GM12892 (cell line): ENCODE data around the gene PTK6.

Experiments
- POLR2A ChIP-seq: IDR thresholded peaks from 2 replicates; pipeline ENCODE4 v1.6.1; 2011; ENCODE audit warnings: low read depth, low read length, control low read depth
- POLR2AphosphoS5 ChIP-seq: IDR thresholded peaks from 2 replicates; pipeline ENCODE4 v1.6.1; 2011; ENCODE audit warnings: low read depth, low read length, control low read depth

GRCh38 chr20:63573647-63574131, 36.5 kb upstream of the PTK6 start:
- no peak for TF ChIP-seq POLR2AphosphoS5
- TF ChIP-seq POLR2A: no peak
